PFSK-1 (cell line): ENCODE results near the gene ASZ1.

Experiments used
- FOXP2 ChIP-seq: optimal IDR thresholded peaks from 2 replicates; pipeline ENCODE3; 2011; ENCODE audit warnings: borderline replicate concordance, control low read depth, inconsistent platforms; ENCODE audit not compliant: insufficient read depth; ENCODE audit errors: extremely low read length, extremely low read depth
- POLR2AphosphoS5 ChIP-seq: IDR thresholded peaks from 2 replicates; pipeline ENCODE4 v1.6.1; 2012; ENCODE audit warnings: low read depth, mild to moderate bottlenecking, control low read depth, low read length, moderate library complexity
- REST ChIP-seq, 2 experiments: IDR thresholded peaks; 2 replicates each; pipeline versions ENCODE4 v1.6.1 to v1.8.0; 2011 to 2012; ENCODE audit warnings: low read depth in 2 of 2, low read length in 2 of 2, control low read depth in 1 of 2, inconsistent platforms in 1 of 2, mild to moderate bottlenecking in 1 of 2, moderate library complexity in 1 of 2; ENCODE audit not compliant: insufficient read depth in 1 of 2
- SIN3A ChIP-seq: IDR thresholded peaks from 2 replicates; pipeline ENCODE4 v1.6.1; 2012; ENCODE audit warnings: mild to moderate bottlenecking, low read length, moderate library complexity, borderline replicate concordance; ENCODE audit not compliant: insufficient read depth
- TAF1 ChIP-seq: IDR thresholded peaks from 2 replicates; pipeline ENCODE4 v1.6.1; 2012; ENCODE audit warnings: low read length, control low read depth, borderline replicate concordance; ENCODE audit not compliant: insufficient read depth

Gene ASZ1

DNA sequence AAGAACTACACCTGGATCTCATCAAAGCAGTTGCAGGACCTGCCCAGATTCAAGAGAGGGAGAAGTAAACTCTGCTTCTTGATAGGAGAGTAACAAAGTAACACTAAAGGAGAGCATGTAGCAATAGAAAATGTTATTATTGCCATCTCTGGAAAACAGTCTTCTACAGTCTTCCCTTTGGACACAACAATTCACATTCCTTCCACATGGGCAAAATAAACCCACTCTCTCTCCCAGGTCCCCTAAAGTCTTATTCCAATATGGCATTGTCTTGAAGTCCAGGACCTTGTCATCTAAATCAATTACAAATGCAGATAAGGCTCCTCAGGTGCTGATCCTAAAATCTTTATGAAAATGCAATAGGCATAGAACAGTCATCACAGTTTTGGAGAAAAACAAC is 94.1 kb downstream of the ASZ1 start:
- no peak for TF ChIP-seq SIN3A
- no peak for TF ChIP-seq POLR2AphosphoS5
- no peak for TF ChIP-seq FOXP2
- no peak for TF ChIP-seq REST (IDR thresholded peaks at IDR 0.05; ENCODE audit: insufficient read depth in 1 of 2, low read depth in 2 of 2, low read length in 2 of 2)
- no peak for TF ChIP-seq TAF1

DNA sequence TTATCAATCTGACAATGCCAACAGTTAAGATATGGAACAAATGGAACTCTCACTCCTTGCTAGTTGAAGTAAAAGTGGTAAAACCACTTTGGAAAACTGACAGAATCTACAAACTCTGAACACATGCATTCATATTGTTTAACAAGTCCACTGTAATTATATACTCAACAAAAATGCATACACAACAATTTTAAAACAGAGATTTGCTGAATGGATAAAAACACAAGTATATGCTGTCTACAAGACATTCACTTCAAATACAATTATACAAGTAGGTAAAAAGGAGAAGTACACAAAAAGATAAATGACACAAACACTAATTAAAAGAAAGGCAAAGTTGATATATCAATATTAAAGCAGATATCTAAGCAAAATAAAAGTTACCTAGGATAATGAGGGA is 95.3 kb downstream of the ASZ1 start:
- no peak for TF ChIP-seq SIN3A
- no peak for TF ChIP-seq FOXP2
- no peak for TF ChIP-seq REST (IDR thresholded peaks at IDR 0.05; ENCODE audit: insufficient read depth in 1 of 2, low read depth in 2 of 2, low read length in 2 of 2)
- TF ChIP-seq POLR2AphosphoS5 = no peak
- no peak for TF ChIP-seq TAF1

DNA sequence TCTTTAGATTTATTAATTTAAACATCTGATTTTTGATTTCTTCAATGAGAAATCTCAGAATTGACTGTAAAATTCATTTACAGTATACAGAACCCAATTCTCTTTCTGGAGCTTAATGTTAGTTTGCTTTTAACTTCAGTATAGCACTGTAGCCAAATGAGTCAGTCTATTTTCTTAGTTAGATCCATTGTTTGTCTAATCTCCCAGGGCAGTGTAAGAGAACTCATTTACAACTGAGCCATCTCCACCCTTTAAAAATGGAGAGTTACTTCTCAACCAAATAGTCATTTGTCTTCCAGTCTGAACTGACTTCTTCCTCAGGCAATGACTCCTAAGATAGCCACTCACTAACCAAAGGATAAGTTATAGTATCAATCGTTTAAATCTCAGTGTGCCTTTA is 101.5 kb downstream of the ASZ1 start:
- TF ChIP-seq SIN3A = no peak
- TF ChIP-seq REST (IDR thresholded peaks at IDR 0.05; ENCODE audit: insufficient read depth in 1 of 2, low read depth in 2 of 2, low read length in 2 of 2) = no peak
- TF ChIP-seq FOXP2 = no peak
- no peak for TF ChIP-seq TAF1
- TF ChIP-seq POLR2AphosphoS5 = no peak

DNA sequence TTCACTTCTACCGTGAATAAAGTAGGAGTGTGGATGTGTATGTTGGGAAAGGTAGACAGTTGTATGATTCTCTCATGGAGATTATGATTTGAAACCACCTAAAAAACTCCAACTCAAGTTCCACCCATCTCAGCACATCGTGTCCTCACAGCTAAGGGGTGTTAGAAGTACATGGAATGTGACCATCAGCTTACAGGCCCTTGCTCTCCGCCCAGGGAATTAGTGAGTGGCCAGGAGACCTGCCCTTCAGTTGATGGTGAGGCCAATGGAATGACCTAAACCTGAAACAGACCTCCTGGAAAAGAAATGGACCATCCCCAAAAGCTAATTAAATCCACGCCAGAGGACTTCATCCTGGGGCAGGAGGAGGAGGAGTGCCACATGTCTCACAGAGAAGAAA is 102.3 kb downstream of the ASZ1 start:
- TF ChIP-seq FOXP2 (no peak), POLR2AphosphoS5 (no peak), REST (IDR thresholded peaks at IDR 0.05; ENCODE audit: insufficient read depth in 1 of 2, low read depth in 2 of 2, low read length in 2 of 2) (no peak), SIN3A (no peak), TAF1 (no peak)
